Subcutaneous abdominal adipose tissue (tissue), 5 donors: ENCODE measurements around the gene ANGPTL2.

Experiments used
- H3K27ac ChIP-seq: one replicate; pipeline ENCODE4 v1.7.0; 2013; ENCODE audit warnings: low read depth, mild to moderate bottlenecking, inconsistent platforms, low read length, moderate library complexity
- H3K27me3 ChIP-seq, 5 donors: one replicate each; pipeline ENCODE4 v1.7.0; 2013; ENCODE audit warnings: low read length in 5 of 5, inconsistent platforms in 1 of 5; ENCODE audit not compliant: control insufficient read depth in 5 of 5, insufficient read depth in 4 of 5
- H3K36me3 ChIP-seq, 5 donors: one replicate each; pipeline ENCODE4 v1.7.0; 2013; ENCODE audit warnings: low read length in 5 of 5; ENCODE audit not compliant: control insufficient read depth in 5 of 5, insufficient read depth in 5 of 5
- H3K4me1 ChIP-seq, 5 donors: one replicate each; pipeline ENCODE4 v1.7.0; 2013; ENCODE audit warnings: low read length in 5 of 5, mild to moderate bottlenecking in 3 of 5, moderate library complexity in 1 of 5; ENCODE audit not compliant: control insufficient read depth in 5 of 5, insufficient read depth in 5 of 5
- H3K4me3 ChIP-seq, 5 donors: one replicate each; pipeline ENCODE4 v1.7.0; 2013; ENCODE audit warnings: low read length in 5 of 5, low read depth in 1 of 5
- H3K9ac ChIP-seq, 5 donors: one replicate each; pipeline ENCODE4 v1.7.0; 2013; ENCODE audit warnings: low read length in 5 of 5, mild to moderate bottlenecking in 4 of 5, moderate library complexity in 3 of 5
- H3K9me3 ChIP-seq, 5 donors: one replicate each; pipeline ENCODE4 v1.7.0; 2013; ENCODE audit warnings: low read length in 5 of 5; ENCODE audit not compliant: control insufficient read depth in 5 of 5
- donor health status: healthy.
- donor health status: healthy.
- donor health status: healthy.
- donor health status: healthy.
- donor health status: healthy.

Gene ANGPTL2

DNA sequence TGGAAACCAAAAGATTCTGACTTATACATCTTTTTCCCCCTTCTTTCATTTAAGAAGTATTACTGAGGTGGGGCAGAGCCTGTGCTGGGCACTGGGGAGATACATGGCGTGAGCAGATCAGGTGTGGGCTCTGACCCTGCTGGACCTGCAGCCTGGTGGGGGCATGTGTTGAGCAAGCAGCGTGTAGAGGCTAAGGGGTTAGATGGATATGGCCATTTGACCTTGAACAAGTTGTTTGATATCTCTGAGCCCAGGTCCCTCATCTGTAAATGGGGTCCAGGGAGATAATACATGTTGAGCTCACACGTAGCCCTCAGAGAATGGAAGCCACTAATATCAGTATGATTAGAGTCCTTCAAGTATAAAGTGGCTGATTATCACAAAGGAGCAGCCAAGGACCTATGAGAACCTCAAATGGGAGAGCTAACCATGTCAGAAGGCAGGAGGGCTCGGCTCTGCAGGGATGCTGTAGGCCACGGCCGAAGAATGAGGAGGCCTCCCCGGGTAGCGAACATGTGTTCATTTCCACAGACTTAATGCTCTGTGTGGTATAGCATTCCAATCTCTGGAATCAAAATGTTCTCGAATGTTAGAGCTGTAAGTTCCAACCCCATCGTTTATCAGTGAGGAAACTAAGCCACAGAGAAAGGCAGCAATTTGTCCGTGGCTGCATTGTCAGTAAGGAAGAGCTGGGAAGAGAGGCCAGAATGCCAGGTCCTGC lies 15.4 kb upstream of the ANGPTL2 start:
- Histone ChIP-seq H3K27ac (no peak overlapping the region), H3K27me3 (no peaks in the 10 kb centered on the region)

DNA sequence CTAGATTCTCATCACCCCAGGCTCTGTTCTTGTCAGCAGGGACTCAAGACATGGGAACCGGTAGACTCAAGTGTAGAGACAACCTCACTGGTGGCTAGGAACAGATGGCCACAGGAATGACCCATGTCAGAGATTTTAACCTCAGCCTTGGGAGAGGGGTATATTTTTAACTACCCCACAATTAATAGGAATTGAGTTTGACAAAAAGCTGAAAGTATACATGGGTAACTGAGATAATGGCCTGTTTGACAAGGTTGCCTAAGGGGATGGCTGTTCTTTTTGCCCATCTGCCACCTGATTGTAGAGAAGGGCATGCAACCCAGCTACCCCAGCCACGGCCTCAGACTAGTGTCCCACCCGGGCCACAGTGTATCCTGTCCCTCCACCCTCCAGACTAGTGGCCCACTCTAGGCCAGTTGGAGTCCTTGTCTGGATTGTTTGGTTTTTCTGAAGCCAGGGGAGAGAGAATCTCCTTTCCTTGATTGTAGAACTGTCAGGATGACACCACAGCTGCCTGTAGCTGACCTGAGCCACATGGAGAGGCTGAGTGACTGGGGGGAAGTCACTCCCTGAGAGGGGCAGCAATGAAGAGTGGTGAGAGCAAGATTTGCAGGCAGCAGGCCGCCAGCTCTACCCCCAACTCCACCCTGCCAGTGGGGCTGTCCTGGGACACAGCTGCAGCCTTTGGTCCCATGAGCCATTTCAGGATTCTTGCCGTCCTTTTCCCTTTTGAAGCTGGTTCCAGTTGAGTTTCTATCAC lies 14.6 kb upstream of the ANGPTL2 start:
- Histone ChIP-seq H3K36me3 (no peaks in the 10 kb centered on the region), H3K9me3 (no peaks in the 10 kb centered on the region), H3K4me1 (peaks cover 5 to 44% (median 38%) of the 10 kb centered on the region in 5 donors), H3K4me3 (no peak overlapping the region), H3K9ac (no peak overlapping the region), H3K27me3 (no peaks in the 10 kb centered on the region), H3K27ac (no peak overlapping the region)

More for the DNA sequence above, 15.4 kb upstream of the ANGPTL2 start:
- H3K9me3 ChIP-seq: no peaks in the 10 kb centered on the region
- no peaks in the 10 kb centered on the region for H3K36me3 ChIP-seq
- peaks cover 4 to 38% (median 34%) of the 10 kb centered on the region in 5 donors for H3K4me1 ChIP-seq
- H3K4me3 ChIP-seq: no peak overlapping the region
- H3K9ac ChIP-seq: no peak overlapping the region

DNA sequence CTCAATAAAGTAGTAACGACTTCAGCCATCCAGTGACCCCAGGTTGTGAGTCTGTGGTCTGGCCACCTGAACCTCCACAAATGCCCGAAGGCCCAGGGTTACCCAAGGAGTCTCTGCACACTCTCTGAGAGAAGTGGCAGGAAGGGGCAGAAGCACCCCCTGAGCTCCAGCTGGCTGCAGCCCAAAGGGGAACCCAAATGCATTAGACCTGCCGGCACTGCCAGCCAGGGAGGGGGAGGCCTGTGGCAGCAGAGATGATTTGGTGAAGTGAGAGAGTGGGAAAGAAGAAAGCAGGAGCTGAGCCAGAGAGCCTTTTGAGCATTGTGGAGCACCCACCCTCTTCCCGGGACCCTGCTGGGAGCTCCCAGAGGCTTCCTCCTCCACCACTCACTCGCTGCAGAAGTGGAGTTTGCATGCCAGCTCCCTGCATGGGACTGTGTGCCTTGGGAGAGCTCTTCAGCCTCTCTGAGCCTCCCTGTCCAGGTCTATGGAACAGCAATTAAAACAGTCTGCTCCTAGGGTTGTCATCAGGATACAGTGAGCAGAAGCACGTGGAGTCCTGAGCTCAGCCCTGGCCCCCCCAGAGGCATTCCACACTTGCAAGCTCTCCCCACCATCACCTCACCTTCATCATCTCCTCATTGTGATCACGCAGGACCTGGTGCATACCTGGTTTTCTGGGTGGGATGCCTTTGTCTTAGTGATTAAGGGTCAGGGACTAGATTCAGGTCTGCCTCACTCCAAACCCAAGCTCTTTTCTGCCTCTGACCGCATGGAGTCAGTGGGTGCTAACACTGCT lies 13.8 kb upstream of the ANGPTL2 start:
- H3K36me3 ChIP-seq: no peaks in the 10 kb centered on the region
- H3K9me3 ChIP-seq: no peaks in the 10 kb centered on the region

DNA sequence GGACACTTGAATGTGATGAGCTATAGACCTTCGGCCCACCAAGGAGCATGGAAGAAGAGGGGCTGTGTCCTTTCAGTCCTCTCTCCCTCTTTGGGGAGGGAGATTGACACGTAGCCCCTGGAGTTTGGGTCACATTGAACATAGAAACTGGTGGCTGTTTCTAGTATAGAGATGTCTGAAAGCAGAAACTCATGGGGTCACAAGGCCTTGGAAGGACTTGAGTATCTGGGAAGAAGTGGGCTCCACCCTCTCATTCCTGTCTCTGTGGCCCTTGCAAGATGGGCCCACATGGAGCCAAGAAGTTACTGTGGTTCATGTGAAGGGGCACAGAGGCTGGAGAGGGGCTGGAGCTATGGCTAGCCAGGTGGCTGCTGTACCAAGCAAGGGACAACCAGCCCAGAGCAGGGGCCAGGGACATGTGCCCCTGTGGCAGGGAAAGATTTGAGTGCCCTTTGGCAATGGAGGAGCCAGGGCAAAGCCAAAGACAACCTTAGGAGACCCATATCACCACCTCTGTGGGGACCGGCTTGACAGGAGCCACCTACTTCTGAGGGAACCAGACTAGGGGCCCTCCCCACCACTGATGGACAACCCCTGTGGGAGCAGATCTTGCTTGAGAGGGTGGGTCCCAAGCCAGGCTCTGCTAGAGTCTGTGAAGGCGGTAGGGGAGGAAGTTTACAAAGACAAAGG lies 12.8 kb upstream of the ANGPTL2 start:
- no peak overlapping the region for H3K9ac ChIP-seq
- no peak overlapping the region for H3K27ac ChIP-seq
- no peak overlapping the region for H3K4me3 ChIP-seq
- peaks cover 15 to 57% (median 48%) of the 10 kb centered on the region in 5 donors for H3K4me1 ChIP-seq
- no peaks in the 10 kb centered on the region for H3K36me3 ChIP-seq
- H3K9me3 ChIP-seq: no peaks in the 10 kb centered on the region
- no peaks in the 10 kb centered on the region for H3K27me3 ChIP-seq

More for the DNA sequence above, 13.8 kb upstream of the ANGPTL2 start:
- H3K4me1 ChIP-seq: peaks cover 13 to 52% (median 45%) of the 10 kb centered on the region in 5 donors
- H3K27me3 ChIP-seq: no peaks in the 10 kb centered on the region
- H3K27ac ChIP-seq: no peak overlapping the region
- no peak overlapping the region for H3K4me3 ChIP-seq
- H3K9ac ChIP-seq: no peak overlapping the region

DNA sequence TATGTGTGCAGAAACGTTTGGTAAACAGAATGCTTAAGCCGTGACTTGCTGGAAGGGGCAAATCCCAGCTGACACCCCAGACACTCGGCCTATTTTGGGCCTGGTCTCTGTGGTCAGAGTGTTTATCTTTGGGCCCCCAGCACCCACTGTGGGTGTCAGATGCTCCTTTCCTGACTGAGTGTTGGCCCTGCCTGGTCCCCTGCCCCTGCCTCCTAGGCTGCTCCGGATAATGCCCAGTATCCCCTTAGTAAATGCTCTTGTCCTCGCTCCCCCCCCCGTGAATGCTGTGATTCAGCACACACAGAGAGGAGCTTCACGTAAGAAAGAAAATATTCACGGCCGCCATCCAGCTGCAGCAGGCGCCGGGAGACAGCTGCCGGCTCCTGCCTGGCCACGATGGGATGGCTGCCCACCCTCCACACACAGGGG lies 11.3 kb upstream of the ANGPTL2 start:
- Histone ChIP-seq H3K36me3 (no peaks in the 10 kb centered on the region), H3K9me3 (no peaks in the 10 kb centered on the region), H3K4me3 (no peak overlapping the region), H3K27me3 (no peaks in the 10 kb centered on the region), H3K4me1 (peaks cover 17 to 70% (median 62%) of the 10 kb centered on the region in 5 donors), H3K9ac (peak overlapping the region in 3 of 5 donors; percentile 19 to 69 (median 26)), H3K27ac (peak overlapping the region; percentile 78)

DNA sequence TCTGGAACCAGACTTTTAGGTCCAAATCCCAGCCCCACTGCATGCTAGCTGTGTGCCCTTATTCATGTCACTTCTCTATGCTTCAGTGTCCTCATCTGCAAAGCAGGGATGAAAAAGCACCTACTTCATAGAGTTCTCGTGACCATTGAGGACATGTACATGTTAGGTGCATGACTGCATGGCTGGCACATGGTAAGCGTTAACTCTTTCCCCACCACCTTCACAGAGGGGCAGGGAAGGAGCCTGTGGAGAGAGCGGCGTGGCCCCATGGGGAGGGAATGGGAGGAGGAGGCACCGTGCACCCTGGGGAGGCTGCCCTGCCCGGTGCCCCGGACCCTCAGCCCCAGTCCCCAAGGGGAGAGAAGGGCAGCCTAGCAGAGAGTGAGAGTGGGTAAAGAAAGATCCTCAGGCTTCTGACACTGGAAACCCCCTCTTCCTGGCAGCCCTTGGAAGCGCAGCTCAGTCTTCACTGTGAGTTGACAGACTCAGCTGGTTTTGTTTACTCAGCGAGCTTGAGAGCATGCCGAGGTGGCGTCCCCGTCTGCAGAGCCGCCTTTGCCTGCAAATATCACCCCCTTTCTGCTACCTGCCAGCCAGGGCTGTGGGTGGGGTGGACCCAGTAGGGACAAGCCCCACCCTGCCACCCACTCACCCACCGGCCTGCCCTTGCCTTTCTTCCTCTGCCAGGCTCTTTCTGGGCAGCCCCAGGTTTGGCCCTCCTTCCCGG lies 10.6 kb upstream of the ANGPTL2 start:
- H3K36me3 ChIP-seq: no peaks in the 10 kb centered on the region

DNA sequence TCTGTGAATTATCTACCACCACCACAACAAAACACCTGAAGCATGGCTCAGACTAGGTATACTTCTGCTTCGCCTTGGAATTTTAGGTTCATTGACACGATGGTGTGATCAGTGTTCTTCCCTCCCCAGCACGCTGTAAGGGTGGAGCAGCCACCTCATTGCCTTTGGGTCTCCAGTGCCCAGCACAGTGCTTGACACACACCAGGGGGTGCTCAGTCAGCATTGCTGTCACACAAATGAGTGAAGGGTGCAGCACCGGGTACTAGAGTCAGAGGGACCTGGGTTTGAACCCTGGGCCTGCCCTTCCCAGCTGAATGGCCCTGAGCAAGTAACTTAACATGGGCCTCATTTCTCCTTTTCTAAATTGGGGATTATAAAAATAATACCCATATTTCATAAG lies 9.9 kb upstream of the ANGPTL2 start:
- no peaks in the 10 kb centered on the region for H3K9me3 ChIP-seq
- no peaks in the 10 kb centered on the region for H3K27me3 ChIP-seq
- H3K4me1 ChIP-seq: peaks cover 18 to 74% (median 68%) of the 10 kb centered on the region in 5 donors
- no peak overlapping the region for H3K4me3 ChIP-seq
- H3K36me3 ChIP-seq: no peaks in the 10 kb centered on the region
- H3K27ac ChIP-seq: peak overlapping the region; percentile 78
- H3K9ac ChIP-seq: peak overlapping the region in 1 of 5 donors; percentile 69

More for the DNA sequence above, 10.6 kb upstream of the ANGPTL2 start:
- Histone ChIP-seq H3K4me1 (peaks cover 18 to 74% (median 68%) of the 10 kb centered on the region in 5 donors), H3K9me3 (no peaks in the 10 kb centered on the region), H3K27ac (peak overlapping the region; percentile 78), H3K27me3 (no peaks in the 10 kb centered on the region), H3K4me3 (no peak overlapping the region), H3K9ac (peak overlapping the region in 2 of 5 donors; percentile 26 to 69)

DNA sequence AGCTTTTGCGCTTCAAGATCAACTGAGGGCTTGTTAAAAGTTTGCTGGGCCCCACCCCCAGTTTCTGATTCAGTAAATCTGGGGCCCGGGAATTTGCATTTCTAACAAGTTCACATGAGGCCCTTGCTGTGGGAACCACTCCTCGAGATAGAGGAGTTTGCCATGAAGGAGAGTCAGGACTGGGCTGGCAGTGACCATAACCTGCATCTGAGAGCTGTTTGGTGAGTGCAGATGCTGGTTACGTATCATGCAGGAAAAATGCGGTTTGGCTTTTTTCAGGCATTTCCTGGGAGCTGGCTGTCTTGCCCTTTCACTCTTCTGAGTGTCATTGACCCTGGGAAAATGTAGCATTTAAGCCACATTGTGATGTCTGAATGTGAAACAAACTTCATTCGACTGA lies 9.4 kb upstream of the ANGPTL2 start:
- Histone ChIP-seq H3K36me3 (no peaks in the 10 kb centered on the region), H3K27ac (peak overlapping the region; percentile 78), H3K9me3 (no peaks in the 10 kb centered on the region), H3K4me3 (no peak overlapping the region), H3K9ac (peak overlapping the region in 1 of 5 donors; percentile 73), H3K4me1 (peaks cover 18 to 79% (median 68%) of the 10 kb centered on the region in 5 donors), H3K27me3 (no peaks in the 10 kb centered on the region)
